H1 (cell line): Measurements from ENCODE around the gene SLC2A11. TPM values are rescaled to one million over a fixed set of nuclear protein-coding genes. Genes with fewer than 3 reads are reported as not detected.
A peak's percentile ranks its signal among the peaks of the same experiment; 100 is the strongest.

Experiments
- CTCF ChIA-PET: fragments of 300-600 bp; sonication (Branson Sonifier 250); formaldehyde crosslinking; loops from one replicate; lab custom pipeline; 2021; ENCODE audit not compliant: partially characterized antibody; lab: Charles Lee
- POLR2A ChIA-PET: fragments of 300-600 bp; sonication (Branson Sonifier 250); formaldehyde crosslinking; loops from one replicate; lab custom pipeline; 2021; ENCODE audit warnings: inconsistent platforms; ENCODE audit not compliant: partially characterized antibody; lab: Charles Lee
- DNase-seq, 2 experiments: peaks; one replicate each; pipeline versions ENCODE4 v3.0.0 to v3.0.0-alpha.2; 2010 to 2022; ENCODE audit warnings: low spot score in 2 of 2, low read depth in 1 of 2, mixed read lengths in 1 of 2
- FAIRE-seq: peaks from 2 replicates; lab custom pipeline; 2011; peaks lifted over from hg19 to GRCh38; lab: Jason Lieb, UNC
- H2AFZ ChIP-seq: 2 replicates; pipeline ENCODE4 v1.8.1; 2012; ENCODE audit warnings: low read length, inconsistent platforms
- H2AK5ac ChIP-seq: 2 replicates; pipeline ENCODE4 v1.6.1; 2013; ENCODE audit warnings: low read depth, low read length
- H2BK120ac ChIP-seq: replicated peaks from 2 replicates; pipeline ENCODE3; 2013; ENCODE audit warnings: low read depth, low read length, inconsistent platforms
- H2BK12ac ChIP-seq: 2 replicates; pipeline ENCODE4 v1.6.1; 2013; ENCODE audit warnings: low read depth, low read length
- H2BK15ac ChIP-seq: 2 replicates; pipeline ENCODE4 v1.6.1; 2013; ENCODE audit warnings: low read length
- H2BK20ac ChIP-seq: 2 replicates; pipeline ENCODE4 v1.6.1; 2013; ENCODE audit warnings: low read length
- H2BK5ac ChIP-seq: 2 replicates; pipeline ENCODE4 v1.6.1; 2013; ENCODE audit warnings: low read depth, low read length
- H3K14ac ChIP-seq: 2 replicates; pipeline ENCODE4 v1.6.1; 2013; ENCODE audit warnings: inconsistent platforms; ENCODE audit not compliant: insufficient read length
- H3K18ac ChIP-seq: 2 replicates; pipeline ENCODE4 v1.6.1; 2013; ENCODE audit warnings: low read length; ENCODE audit errors: extremely low read depth
- H3K23ac ChIP-seq: 2 replicates; pipeline ENCODE4 v1.6.1; 2013; ENCODE audit warnings: inconsistent platforms; ENCODE audit not compliant: insufficient read length
- H3K23me2 ChIP-seq: 2 replicates; pipeline ENCODE4 v1.6.1; 2013; ENCODE audit warnings: low read depth, low read length
- H3K27ac ChIP-seq: 2 replicates; pipeline ENCODE4 v1.6.1; 2011; ENCODE audit warnings: low read depth, low read length, inconsistent platforms
- H3K27me3 ChIP-seq, 4 experiments: replicated peaks in 1 of 4; 1 replicate in 1 of 4; 2 replicates in 3 of 4; pipeline versions ENCODE4 v1.6.1 to v1.8.1; 2011 to 2013; ENCODE audit warnings: low read length in 3 of 4, mild to moderate bottlenecking in 3 of 4, inconsistent platforms in 2 of 4, mixed read lengths in 2 of 4, moderate library complexity in 1 of 4; ENCODE audit not compliant: control insufficient read depth in 3 of 4, insufficient read depth in 3 of 4; ENCODE audit errors: extremely low read depth in 1 of 4
- H3K36me3 ChIP-seq, 4 experiments: 2 replicates each; pipeline versions ENCODE4 v1.6.1 to v1.8.1; 2011 to 2013; ENCODE audit warnings: mild to moderate bottlenecking in 4 of 4, low read length in 3 of 4, moderate library complexity in 2 of 4, control low read depth in 1 of 4, inconsistent platforms in 1 of 4; ENCODE audit not compliant: insufficient read depth in 4 of 4, control insufficient read depth in 2 of 4
- H3K4ac ChIP-seq: replicated peaks from 2 replicates; pipeline ENCODE3; 2013; ENCODE audit warnings: low read length, low read depth, mixed read lengths, inconsistent platforms; ENCODE audit not compliant: insufficient read length
- H3K4me1 ChIP-seq, 4 experiments: replicated peaks in 1 of 4; 1 replicate in 1 of 4; 2 replicates in 3 of 4; pipeline versions ENCODE4 v1.6.1 to v1.8.1; 2011 to 2013; ENCODE audit warnings: low read length in 3 of 4, inconsistent platforms in 2 of 4, mixed read lengths in 1 of 4; ENCODE audit not compliant: insufficient read depth in 4 of 4, control insufficient read depth in 3 of 4
- H3K4me2 ChIP-seq, 2 experiments: 2 replicates each; pipeline versions ENCODE4 v1.6.1 to v1.8.1; 2011 to 2013; ENCODE audit warnings: low read depth in 2 of 2, low read length in 2 of 2, control low read depth in 1 of 2, inconsistent platforms in 1 of 2, mild to moderate bottlenecking in 1 of 2; ENCODE audit not compliant: insufficient read depth in 1 of 2
- H3K4me3 ChIP-seq, 4 experiments: fragments of 200-600, 300-600 bp in 1 of 4; sonication (generic), shearing (Covaris generic), sonication (Bioruptor Twin) in 1 of 4; 2 replicates each; pipeline versions ENCODE4 v1.5.1 to v1.8.1; 2011 to 2016; ENCODE audit warnings: low read length in 4 of 4, low read depth in 3 of 4, control low read depth in 2 of 4, inconsistent platforms in 2 of 4, mild to moderate bottlenecking in 2 of 4, mixed read lengths in 1 of 4, moderate library complexity in 1 of 4; ENCODE audit not compliant: insufficient read depth in 2 of 4; ENCODE audit errors: extremely low read depth in 1 of 4
- H3K56ac ChIP-seq: replicated peaks from 2 replicates; pipeline ENCODE3; 2013; ENCODE audit warnings: low read depth, mild to moderate bottlenecking, mixed read lengths, low read length, inconsistent platforms; ENCODE audit not compliant: insufficient read length
- H3K79me1 ChIP-seq: 2 replicates; pipeline ENCODE4 v1.6.1; 2013; ENCODE audit warnings: low read depth, low read length, control low read depth
- H3K79me2 ChIP-seq, 2 experiments: 2 replicates each; pipeline versions ENCODE4 v1.6.1 to v1.8.1; 2012 to 2013; ENCODE audit warnings: low read length in 2 of 2, mild to moderate bottlenecking in 2 of 2, inconsistent platforms in 1 of 2; ENCODE audit not compliant: insufficient read depth in 2 of 2, control insufficient read depth in 1 of 2
- H3K9ac ChIP-seq, 4 experiments: replicated peaks in 1 of 4; 1 replicate in 1 of 4; 2 replicates in 3 of 4; pipeline versions ENCODE4 v1.6.1 to v1.8.1; 2011 to 2013; ENCODE audit warnings: low read depth in 3 of 4, low read length in 3 of 4, control low read depth in 2 of 4, mild to moderate bottlenecking in 2 of 4, moderate library complexity in 2 of 4, inconsistent platforms in 1 of 4; ENCODE audit errors: extremely low read depth in 1 of 4
- H3K9me3 ChIP-seq, 2 experiments: 2 replicates each; pipeline versions ENCODE4 v1.6.1 to v1.8.1; 2012 to 2013; ENCODE audit warnings: mild to moderate bottlenecking in 2 of 2, moderate library complexity in 2 of 2, control low read depth in 1 of 2, inconsistent platforms in 1 of 2, low read depth in 1 of 2, low read length in 1 of 2, mixed read lengths in 1 of 2; ENCODE audit not compliant: insufficient read depth in 2 of 2
- H4K20me1 ChIP-seq, 2 experiments: replicated peaks in 1 of 2; 2 replicates each; pipeline versions ENCODE3 to v1.8.1; 2011 to 2013; ENCODE audit warnings: inconsistent platforms in 2 of 2, low read length in 2 of 2, mild to moderate bottlenecking in 1 of 2; ENCODE audit not compliant: insufficient read depth in 2 of 2, control insufficient read depth in 1 of 2
- H4K5ac ChIP-seq: 2 replicates; pipeline ENCODE4 v1.6.1; 2013; ENCODE audit warnings: low read length, low read depth, mixed read lengths, inconsistent platforms; ENCODE audit not compliant: insufficient read length
- H4K8ac ChIP-seq: 2 replicates; pipeline ENCODE4 v1.8.0; 2013; ENCODE audit warnings: mild to moderate bottlenecking, moderate library complexity, low read length, inconsistent platforms; ENCODE audit not compliant: insufficient read depth; ENCODE audit errors: extremely low read depth
- H4K91ac ChIP-seq: replicated peaks from 2 replicates; pipeline ENCODE3; 2013; ENCODE audit warnings: low read length, mixed read lengths, inconsistent platforms; ENCODE audit not compliant: insufficient read length
- CHD1 ChIP-seq: IDR thresholded peaks from 2 replicates; pipeline ENCODE4 v1.6.1; 2012; ENCODE audit warnings: low read depth, low read length, improper control_type of control experiment
- E2F6 ChIP-seq: IDR thresholded peaks from 2 replicates; pipeline ENCODE4 v1.6.1; 2012; ENCODE audit warnings: inconsistent platforms
- MAX ChIP-seq: IDR thresholded peaks from 2 replicates; pipeline ENCODE4 v1.6.1; 2012; ENCODE audit warnings: inconsistent platforms
- PHF8 ChIP-seq: fragments of 200-600 bp; sonication (generic); conservative IDR thresholded peaks from 2 replicates; pipeline ENCODE4 v1.7.1; 2012; ENCODE audit warnings: low read depth, mild to moderate bottlenecking, inconsistent platforms, low read length, moderate library complexity
- RFX5 ChIP-seq: IDR thresholded peaks from 2 replicates; pipeline ENCODE4 v1.6.1; 2011; ENCODE audit warnings: low read depth, low read length, improper control_type of control experiment, borderline replicate concordance
- SIRT6 ChIP-seq: IDR thresholded peaks from one replicate; pipeline ENCODE4 v1.7.1; 2012; ENCODE audit warnings: low read length, inconsistent platforms
- WGBS, 2 experiments: shearing (Covaris generic) in 1 of 2; methylation state at CpG; one replicate each; pipeline versions ENCODE4 v1.1.6 to v1.1.7; 2013 to 2015; ENCODE audit warnings: low lambda C conversion rate in 2 of 2, mixed read lengths in 2 of 2, inconsistent platforms in 1 of 2, low coverage in 1 of 2, missing lambda C conversion rate in 1 of 2; ENCODE audit not compliant: insufficient replicate concordance in 2 of 2, insufficient coverage in 1 of 2, insufficient read length in 1 of 2; ENCODE audit errors: extremely low coverage in 1 of 2, missing lambda C conversion rate in 1 of 2; 5-methylcytosine and 5-hydroxymethylcytosine counted together
- polyA plus RNA-seq, 7 experiments: library from polyadenylated mRNA; depleted of rRNA in 3 of 7; stranded (reverse) in 5 of 7; unstranded in 2 of 7; fragments of >200 nt in 5 of 7; fragments of 200-250 nt in 2 of 7; gene quantifications; 1 replicate in 5 of 7; 2 replicates in 1 of 7; 4 replicates in 1 of 7; pipeline versions ENCODE4 v1.2.1 to v1.2.3, GENCODE V29; 2011 to 2013; ENCODE audit warnings: missing spikeins in 2 of 7, mixed read lengths in 2 of 7
- total RNA-seq: library from RNA; stranded (reverse); fragmentation: NEBNext Ultra II Directional; extraction: Animal tissue kit (Norgen Biotek cat#: 25700); gene quantifications from 2 replicates; pipeline ENCODE4 v1.2.1, GENCODE V29; 2021

Gene SLC2A11
- total and polyA plus RNA-seq, 2 of the 8 experiments (the other 6 are each of a cell fraction or from before 2014, with no cell fraction given) = 10.7 to 12.5 TPM

DNA sequence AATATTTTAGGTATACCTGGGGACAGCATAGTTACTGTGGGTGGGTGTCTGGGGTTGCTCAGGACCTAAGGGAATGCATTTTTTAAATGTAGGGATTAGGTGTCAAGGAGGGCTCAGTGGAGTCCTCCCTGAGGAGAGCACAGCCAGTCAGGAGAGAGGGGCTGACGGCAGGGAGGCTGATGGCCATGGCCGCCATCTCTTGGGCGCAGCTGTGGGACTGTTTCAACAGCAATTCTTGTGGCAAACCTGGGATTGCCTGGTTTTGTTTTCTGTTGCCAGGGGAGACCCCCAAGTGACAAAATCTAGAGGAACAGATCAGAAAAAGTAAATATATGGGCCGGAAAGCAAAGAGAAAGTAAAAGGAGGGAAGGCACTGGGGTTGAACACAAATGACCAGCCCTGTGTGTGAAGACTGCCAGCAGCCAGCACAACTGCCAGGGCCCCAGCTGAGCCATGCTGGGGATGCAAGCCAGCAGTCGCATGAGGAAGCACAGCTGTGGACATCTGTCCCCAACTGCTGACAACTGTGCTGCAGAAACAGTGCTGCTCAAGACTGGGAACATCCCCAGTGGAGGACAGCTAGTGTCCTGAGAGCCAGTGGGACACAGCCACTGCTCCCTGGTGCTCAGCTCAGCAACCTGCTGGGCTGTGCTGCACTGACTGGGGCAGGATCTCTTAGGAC, 47.0 kb downstream of the SLC2A11 start:
- POLR2A ChIA-PET = interaction anchor here (0.7 to 4.1 kb wide), 5 partner anchors 8 to 48 kb away, joined by 3 to 23 read pairs (median 10); partner anchors contain the start of genes MIF and SLC2A11
- no peak for TF ChIP-seq PHF8
- no peak for TF ChIP-seq MAX
- no peak for TF ChIP-seq RFX5
- TF ChIP-seq CHD1 = no peak
- TF ChIP-seq SIRT6 = no peak
- no peak for TF ChIP-seq E2F6

More for the DNA sequence above, 47.0 kb downstream of the SLC2A11 start:
- Histone ChIP-seq H2BK12ac (no peak overlapping the region), H4K91ac (no peak overlapping the region), H2AFZ (no peak overlapping the region), H3K4ac (no peak overlapping the region), H3K18ac (no peak overlapping the region), H3K4me2 (no peak overlapping the region), H2BK20ac (no peak overlapping the region), H3K4me1 (peaks cover 2 to 12% (median 8%) of the 10 kb centered on the region in 4 experiments), H4K20me1 (no peaks in the 10 kb centered on the region), H3K9me3 (peaks cover 2 to 5% of the 10 kb centered on the region in 2 experiments; a peak in 1 of 4 replicates), H2BK5ac (no peak overlapping the region), H2BK15ac (no peak overlapping the region), H3K23ac (no peak overlapping the region), H3K4me3 (no peak overlapping the region), H3K9ac (no peak overlapping the region), H2AK5ac (0 out of 2 replicates have a peak overlapping the region, but pooled peaks have one; percentile 11), H3K56ac (no peak overlapping the region), H4K8ac (no peak overlapping the region), H2BK120ac (no peak overlapping the region), H3K27me3 (peaks cover 0 to 3% (median under 1%) of the 10 kb centered on the region in 4 experiments; a peak in 3 of 7 replicates), H3K79me1 (no peaks in the 10 kb centered on the region), H3K79me2 (no peaks in the 10 kb centered on the region), H3K14ac (no peak overlapping the region), H4K5ac (no peak overlapping the region), H3K36me3 (no peaks in the 10 kb centered on the region; a peak in 1 of 8 replicates), H3K23me2 (no peaks in the 10 kb centered on the region), H3K27ac (no peak overlapping the region)
- CTCF ChIA-PET = interaction anchor here (1.2 to 3.3 kb wide), 2 partner anchors 11 to 15 kb away, joined by 5 to 19 read pairs; partner anchors contain the start of gene MIF
- FAIRE-seq (no peak), DNase-seq (no peak)
- WGBS, 2 experiments = 95% methylated on average over 5 of the region's 5 CpGs; no CpG with 5 or more reads in 1 of the 2 experiments
